T-cell (primary cell): Measurements from ENCODE around the gene USB1. TPM values are rescaled to one million over a fixed set of nuclear protein-coding genes. Genes with fewer than 3 reads are reported as not detected.

Experiments used
- ATAC-seq, 4 experiments: fragments of 200-7000 bp in 3 of 4; fragments of 150-1000 bp in 1 of 4; cut with Tn5 transposase; replicated peaks in 1 of 4; 1 replicate in 3 of 4; 2 replicates in 1 of 4; pipeline ENCODE4 v1.10.0; 2021; ENCODE audit warnings: moderate library complexity in 3 of 4, mild to moderate bottlenecking in 2 of 4, moderate number of reproducible peaks in 1 of 4
- CTCF ChIA-PET, 2 donors: fragments of 300-600 bp; sonication (Branson Sonifier 250); formaldehyde crosslinking; loops; one replicate each; lab custom pipeline; 2022; ENCODE audit warnings: antibody characterized with exemption in 2 of 2; lab: Charles Lee
- POLR2A ChIA-PET, 2 donors: fragments of 300-600 bp; sonication (Branson Sonifier 250); formaldehyde crosslinking; loops; one replicate each; lab custom pipeline; 2022; ENCODE audit warnings: antibody characterized with exemption in 2 of 2; lab: Charles Lee
- DNase-seq, 35 experiments: peaks; one replicate each; pipeline versions ENCODE4 v3.0.0 to v3.0.0-alpha.2; 2013 to 2023
- H3K27ac ChIP-seq: one replicate; pipeline ENCODE4 v1.5.1; 2013; ENCODE audit warnings: low read length
- H3K27me3 ChIP-seq, 2 experiments: replicated peaks in 1 of 2; 1 replicate in 1 of 2; 2 replicates in 1 of 2; pipeline versions ENCODE4 v1.6.1 to v1.7.0; 2013; ENCODE audit warnings: low read length in 1 of 2, mixed read lengths in 1 of 2; ENCODE audit not compliant: control insufficient read depth in 2 of 2, insufficient read depth in 2 of 2; ENCODE audit errors: extremely low read depth in 1 of 2
- H3K36me3 ChIP-seq, 2 donors: 1 replicate in 1 of 2; 2 replicates in 1 of 2; pipeline versions ENCODE4 v1.6.1 to v1.7.0; 2013; ENCODE audit warnings: low read length in 1 of 2; ENCODE audit not compliant: control insufficient read depth in 2 of 2, insufficient read depth in 1 of 2; ENCODE audit errors: extremely low read depth in 1 of 2
- H3K4me1 ChIP-seq, 2 experiments: 1 replicate in 1 of 2; 2 replicates in 1 of 2; pipeline versions ENCODE4 v1.6.1 to v1.7.0; 2013; ENCODE audit warnings: low read length in 2 of 2, mixed read lengths in 1 of 2; ENCODE audit not compliant: insufficient read depth in 2 of 2, control insufficient read depth in 1 of 2; ENCODE audit errors: extremely low read depth in 1 of 2
- H3K4me3 ChIP-seq, 2 donors: 1 replicate in 1 of 2; 2 replicates in 1 of 2; pipeline versions ENCODE4 v1.5.1 to v1.7.0; 2013; ENCODE audit warnings: mild to moderate bottlenecking in 2 of 2, low read length in 1 of 2, moderate library complexity in 1 of 2; ENCODE audit not compliant: control insufficient read depth in 1 of 2; ENCODE audit errors: extremely low read depth in 1 of 2
- H3K9me3 ChIP-seq: 2 replicates; pipeline ENCODE4 v1.7.0; 2013
- H3K27ac Mint-ChIP-seq, 2 donors: one replicate each; pipeline ENCODE4 v1.8.0; 2020 to 2021; ENCODE audit warnings: mild to moderate bottlenecking in 2 of 2, mixed read lengths in 2 of 2
- H3K27me3 Mint-ChIP-seq, 2 donors: one replicate each; pipeline ENCODE4 v1.8.0; 2021 to 2022; ENCODE audit warnings: mixed read lengths in 2 of 2
- H3K36me3 Mint-ChIP-seq: one replicate; pipeline ENCODE4 v1.8.0; 2021; ENCODE audit warnings: mixed read lengths
- H3K4me1 Mint-ChIP-seq, 3 donors: one replicate each; pipeline ENCODE4 v1.8.0; 2020 to 2022; ENCODE audit warnings: mixed read lengths in 3 of 3, mild to moderate bottlenecking in 1 of 3
- H3K4me3 Mint-ChIP-seq, 3 donors: one replicate each; pipeline ENCODE4 v1.8.0; 2020 to 2022; ENCODE audit warnings: mild to moderate bottlenecking in 3 of 3, mixed read lengths in 3 of 3, moderate library complexity in 3 of 3
- H3K9me3 Mint-ChIP-seq, 3 donors: one replicate each; pipeline ENCODE4 v1.8.0; 2020 to 2022; ENCODE audit warnings: mixed read lengths in 3 of 3
- WGBS: methylation state at CpG from one replicate; pipeline ENCODE4 v1.1.5; 2013; ENCODE audit warnings: missing lambda C conversion rate; ENCODE audit not compliant: insufficient coverage; 5-methylcytosine and 5-hydroxymethylcytosine counted together
- total RNA-seq, 35 experiments: library from RNA in 6 of 35; stranded (reverse) in 6 of 35; fragments of 120-200 nt in 1 of 35; gene quantifications; one replicate each; pipeline versions ENCODE4 v1.2.1 to v1.2.4 and lab custom pipeline; 2013 to 2026

Gene USB1
- total RNA-seq, 5 donors from 2014 or later (not counting 1 experiment from before 2014, with no cell fraction given): 31.7 to 44.2 (median 41.3) TPM

- no peaks in the 10 kb centered on the region for H3K9me3 Mint-ChIP-seq
- H3K27ac ChIP-seq: no peak overlapping the region
- H3K36me3 ChIP-seq: peaks cover 2 to 6% of the 10 kb centered on the region in 2 donors
- CTCF ChIA-PET: interaction anchor here in 1 of 2 donors (0.8 to 1.0 kb wide), 2 partner anchors 107 to 179 kb away, joined by 3 to 4 read pairs; no protein-coding TSS in a partner anchor
- peak overlapping the region; percentile 39 to 52 for H3K27ac Mint-ChIP-seq
- H3K9me3 ChIP-seq: no peaks in the 10 kb centered on the region
- 88% methylated on average over 1 of the region's 1 CpG for WGBS
- H3K27me3 Mint-ChIP-seq: no peaks in the 10 kb centered on the region
- no peak overlapping the region for H3K4me3 ChIP-seq
- H3K27me3 ChIP-seq: peaks cover 0 to 5% of the 10 kb centered on the region in 2 experiments
- no peak for ATAC-seq
- no peak overlapping the region for H3K4me3 Mint-ChIP-seq
- POLR2A ChIA-PET: no interaction called here
- DNase-seq: no peak
- H3K4me1 ChIP-seq: peaks cover 3 to 28% of the 10 kb centered on the region in 2 experiments
- peaks cover 15 to 33% (median 26%) of the 10 kb centered on the region in 3 donors for H3K4me1 Mint-ChIP-seq
- no peaks in the 10 kb centered on the region for H3K36me3 Mint-ChIP-seq
Measured at GRCh38 chr16:57988929-57989328, 12.3 kb upstream of the USB1 start.

GRCh38 chr16:57991551-57992059, 9.6 kb upstream of the USB1 start:
- Mint-ChIP-seq H3K27me3 (no peaks in the 10 kb centered on the region), H3K27ac (peak overlapping the region in 1 of 2 donors; percentile 12), H3K4me1 (peaks cover 24 to 37% (median 25%) of the 10 kb centered on the region in 3 donors), H3K36me3 (peaks cover 8% of the 10 kb centered on the region), H3K9me3 (no peaks in the 10 kb centered on the region), H3K4me3 (no peak overlapping the region)
- H3K36me3 ChIP-seq: peaks cover 20 to 31% of the 10 kb centered on the region in 2 donors
- H3K27ac ChIP-seq: no peak overlapping the region
- H3K4me3 ChIP-seq: no peak overlapping the region
- peaks cover 0 to 36% of the 10 kb centered on the region in 2 experiments for H3K4me1 ChIP-seq
- ATAC-seq: no peak
- ChIA-PET CTCF (no interaction called here), POLR2A (no interaction called here)
- 86% methylated on average over 7 of the region's 11 CpGs for WGBS
- DNase-seq: no peak
- no peaks in the 10 kb centered on the region for H3K9me3 ChIP-seq
- H3K27me3 ChIP-seq: no peaks in the 10 kb centered on the region

GRCh38 chr16:57992084-57992483, 9.1 kb upstream of the USB1 start:
- Histone ChIP-seq H3K4me3 (no peak overlapping the region), H3K9me3 (no peaks in the 10 kb centered on the region), H3K27ac (no peak overlapping the region), H3K4me1 (peaks cover 1 to 41% of the 10 kb centered on the region in 2 experiments), H3K27me3 (no peaks in the 10 kb centered on the region), H3K36me3 (peaks cover 25 to 36% of the 10 kb centered on the region in 2 donors)
- ATAC-seq (no peak), DNase-seq (no peak)
- POLR2A ChIA-PET: no interaction called here
- CTCF ChIA-PET: no interaction called here
- Mint-ChIP-seq H3K36me3 (peaks cover 9% of the 10 kb centered on the region), H3K27ac (peak overlapping the region; percentile 72 to 88), H3K4me3 (no peak overlapping the region), H3K27me3 (no peaks in the 10 kb centered on the region), H3K4me1 (peaks cover 24 to 42% (median 28%) of the 10 kb centered on the region in 3 donors), H3K9me3 (no peaks in the 10 kb centered on the region)
- 100% methylated on average over 4 of the region's 6 CpGs for WGBS

GRCh38 chr16:57993438-57993837, 7.8 kb upstream of the USB1 start:
- no peak overlapping the region for H3K27ac ChIP-seq
- 84% methylated on average over 7 of the region's 8 CpGs for WGBS
- H3K4me1 ChIP-seq: peaks cover 11 to 54% of the 10 kb centered on the region in 2 experiments
- ATAC-seq (no peak), DNase-seq (no peak)
- H3K9me3 ChIP-seq: no peaks in the 10 kb centered on the region
- H3K9me3 Mint-ChIP-seq: no peaks in the 10 kb centered on the region
- H3K36me3 ChIP-seq: peaks cover 31 to 43% of the 10 kb centered on the region in 2 donors
- peaks cover 37 to 55% (median 42%) of the 10 kb centered on the region in 3 donors for H3K4me1 Mint-ChIP-seq
- peak overlapping the region in 1 of 2 donors; percentile 66 for H3K27ac Mint-ChIP-seq
- H3K27me3 Mint-ChIP-seq: no peaks in the 10 kb centered on the region
- no peaks in the 10 kb centered on the region for H3K27me3 ChIP-seq
- ChIA-PET POLR2A (no interaction called here), CTCF (no interaction called here)
- H3K4me3 ChIP-seq: no peak overlapping the region
- no peak overlapping the region for H3K4me3 Mint-ChIP-seq
- peaks cover 18% of the 10 kb centered on the region for H3K36me3 Mint-ChIP-seq

- CTCF ChIA-PET: no interaction called here
- POLR2A ChIA-PET: no interaction called here
- H3K27ac Mint-ChIP-seq: peak overlapping the region; percentile 39 to 90
Measured at GRCh38 chr16:57993897-57994296, 7.3 kb upstream of the USB1 start.

GRCh38 chr16:57994361-57994760, 6.8 kb upstream of the USB1 start:
- Mint-ChIP-seq H3K9me3 (no peaks in the 10 kb centered on the region), H3K36me3 (peaks cover 20% of the 10 kb centered on the region), H3K4me1 (peaks cover 46 to 64% (median 51%) of the 10 kb centered on the region in 3 donors), H3K27ac (peak overlapping the region; percentile 89 to 90), H3K27me3 (no peaks in the 10 kb centered on the region), H3K4me3 (peak overlapping the region in 1 of 3 donors; percentile 6)
- WGBS: 89% methylated on average over 3 of the region's 4 CpGs
- ChIA-PET POLR2A (no interaction called here), CTCF (no interaction called here)
- H3K36me3 ChIP-seq: peaks cover 31 to 43% of the 10 kb centered on the region in 2 donors
- no peaks in the 10 kb centered on the region for H3K27me3 ChIP-seq
- no peak overlapping the region for H3K4me3 ChIP-seq
- H3K9me3 ChIP-seq: no peaks in the 10 kb centered on the region
- peaks cover 17 to 63% of the 10 kb centered on the region in 2 experiments for H3K4me1 ChIP-seq
- DNase-seq (no peak), ATAC-seq (no peak)
- peak overlapping the region; percentile 46 for H3K27ac ChIP-seq

More at GRCh38 chr16:57993897-57994296, 7.3 kb upstream of the USB1 start:
- H3K4me1 Mint-ChIP-seq: peaks cover 41 to 60% (median 46%) of the 10 kb centered on the region in 3 donors
- Histone ChIP-seq H3K36me3 (peaks cover 31 to 43% of the 10 kb centered on the region in 2 donors), H3K4me3 (no peak overlapping the region), H3K4me1 (peaks cover 14 to 59% of the 10 kb centered on the region in 2 experiments), H3K27me3 (no peaks in the 10 kb centered on the region), H3K27ac (peak overlapping the region; percentile 46), H3K9me3 (no peaks in the 10 kb centered on the region)
- no peaks in the 10 kb centered on the region for H3K9me3 Mint-ChIP-seq
- DNase-seq: no peak
- H3K4me3 Mint-ChIP-seq: no peak overlapping the region
- ATAC-seq: no peak
- WGBS: no CpG with 5 or more reads among the region's 5 CpGs
- H3K36me3 Mint-ChIP-seq: peaks cover 20% of the 10 kb centered on the region
- H3K27me3 Mint-ChIP-seq: no peaks in the 10 kb centered on the region
